GM18873 (cell line): ENCODE measurements around the gene TRIM7.
"Not testable (repeated sequence)": the region's sequence is repeated elsewhere in the genome, so short reads cannot be mapped to it uniquely, and the experiment has no call there.

ENCODE experiments used
- ATAC-seq: cut with Tn5 transposase; IDR thresholded peaks from one replicate; pipeline ENCODE4 v1.9.1; 2021; ENCODE audit warnings: mild to moderate bottlenecking, moderate library complexity, moderate number of reproducible peaks; ENCODE audit not compliant: unreplicated experiment, low FRiP score

TRIM7 gene

DNA sequence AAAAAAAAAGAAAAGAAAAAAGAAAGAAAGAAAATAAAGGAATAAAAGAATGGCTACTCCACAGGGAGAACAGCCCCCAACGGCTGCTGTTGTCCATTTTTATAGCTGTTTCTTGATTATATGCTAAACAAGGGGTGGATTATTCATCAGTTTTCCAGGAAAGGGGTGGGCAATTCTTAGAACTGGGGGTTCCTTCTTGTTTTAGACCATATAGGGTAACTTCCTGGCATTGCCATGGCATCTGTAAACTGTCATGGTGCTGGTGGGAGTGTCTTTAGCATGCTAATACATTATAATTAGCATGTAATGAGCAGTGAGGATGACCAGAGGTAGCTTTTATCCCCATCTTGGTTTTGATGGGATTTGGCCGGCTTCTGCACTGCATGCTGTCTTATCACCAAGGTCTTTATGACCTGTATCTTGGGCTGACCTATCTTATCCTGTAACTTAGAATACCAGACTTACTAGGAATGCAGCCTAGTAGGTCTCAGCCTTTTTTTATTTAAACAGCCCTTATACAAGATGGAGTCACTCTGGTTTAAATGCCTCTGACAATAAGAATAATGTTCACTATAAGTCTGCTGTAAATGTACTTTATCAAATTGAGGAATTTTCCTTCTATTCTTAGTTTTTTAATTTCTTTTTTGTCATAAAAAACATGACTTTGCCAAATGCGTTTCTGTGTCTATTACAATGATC is 28.6 kb downstream of the TRIM7 start:
- ATAC-seq: no peak

DNA sequence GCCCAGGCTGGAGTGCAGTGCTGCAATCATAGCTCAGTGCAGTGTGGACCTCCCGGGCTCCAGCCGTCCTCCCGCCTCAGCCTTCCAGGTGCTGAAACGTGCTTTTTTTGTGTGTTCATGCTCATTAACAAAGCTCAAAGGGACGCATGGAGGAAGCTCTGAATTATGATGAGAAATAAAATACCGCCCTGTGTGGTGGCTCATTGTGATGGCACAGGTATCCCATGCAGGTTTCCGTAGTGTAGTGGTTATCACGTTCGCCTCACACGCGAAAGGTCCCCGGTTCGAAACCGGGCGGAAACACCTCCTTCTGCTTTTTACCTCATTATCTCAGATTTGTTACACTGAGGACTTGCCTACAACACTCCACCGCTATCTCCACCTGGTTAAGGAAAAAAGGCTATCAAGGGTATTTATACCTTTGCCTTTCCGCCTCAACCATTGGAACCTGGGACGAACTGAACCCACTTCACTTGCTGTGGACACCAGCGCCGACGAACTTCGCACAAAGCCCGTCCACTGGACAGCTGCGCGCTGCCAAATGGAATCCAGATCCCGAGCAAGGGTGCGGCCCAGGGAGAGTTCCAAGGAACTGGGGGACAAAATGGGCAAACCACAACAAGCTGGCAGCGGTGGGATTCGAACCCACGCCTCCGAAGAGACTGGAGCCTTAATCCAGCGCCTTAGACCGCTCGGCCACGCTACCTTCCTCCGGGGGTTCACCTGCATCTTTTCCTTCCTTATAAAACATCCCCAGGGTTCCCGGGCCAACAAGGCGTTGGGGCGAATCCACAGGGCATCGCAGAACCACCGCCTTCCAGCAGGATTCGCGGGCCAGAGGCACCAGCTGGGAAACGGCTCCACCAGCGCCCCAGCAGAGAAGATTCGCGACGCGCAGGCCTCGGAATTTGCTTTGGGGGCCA is 31.3 kb downstream of the TRIM7 start:
- ATAC-seq: no peak

DNA sequence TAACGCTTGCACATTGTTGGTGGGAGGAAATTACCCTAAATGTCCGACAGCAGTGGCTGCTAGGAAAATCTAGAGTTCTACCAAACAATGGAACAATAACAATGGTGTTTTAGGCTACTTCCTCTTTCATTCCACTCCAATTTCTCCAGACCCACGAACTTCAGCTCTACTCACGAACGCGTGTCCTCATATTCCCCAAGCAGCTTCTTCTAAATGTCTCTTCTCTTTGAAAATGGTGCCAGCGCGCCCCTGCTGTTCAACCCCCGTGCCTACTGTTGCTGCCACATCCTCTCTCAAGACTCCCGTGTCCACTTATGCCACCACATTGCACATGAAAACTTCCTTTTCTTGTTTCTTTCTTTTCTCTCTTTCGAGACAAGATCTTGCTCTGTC is 32.0 kb downstream of the TRIM7 start:
- no peak for ATAC-seq

DNA sequence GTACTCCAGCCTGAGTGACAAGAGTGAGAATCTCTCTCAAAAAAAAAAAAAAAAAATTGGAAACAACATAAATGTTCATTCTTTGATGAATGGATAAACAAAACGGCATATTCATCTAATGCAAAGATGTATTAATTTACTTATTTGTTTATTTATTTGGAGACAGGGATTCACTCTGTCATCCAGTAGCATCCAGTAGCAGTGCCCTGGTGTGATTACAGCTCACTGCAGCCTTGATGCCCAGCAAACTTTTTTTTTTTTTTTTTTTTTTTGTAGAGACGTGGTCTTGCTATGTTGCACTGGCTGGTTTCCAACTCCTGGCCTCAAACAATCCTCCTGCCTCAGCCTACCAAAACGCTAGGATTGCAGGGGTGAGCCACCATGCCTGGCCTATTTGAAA is 33.2 kb downstream of the TRIM7 start:
- no peak for ATAC-seq

DNA sequence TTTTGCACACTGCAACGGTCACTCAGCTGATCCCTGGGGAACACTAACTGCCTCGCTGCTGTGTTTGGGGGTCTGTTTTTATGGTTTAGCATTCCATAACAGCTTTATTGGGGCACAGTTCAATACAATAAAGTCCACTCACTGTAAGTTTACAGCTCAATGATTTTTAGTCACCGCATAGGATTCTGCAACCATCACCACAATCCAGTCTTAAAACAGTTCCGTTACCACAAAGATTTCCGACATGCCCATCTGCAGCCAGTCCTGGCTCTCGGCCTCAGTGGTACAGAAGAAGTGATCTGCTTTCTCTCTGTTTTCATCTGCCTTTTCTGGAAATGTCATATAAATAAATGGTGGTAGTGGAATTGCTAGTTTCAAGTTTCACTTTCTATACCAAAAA is 34.0 kb downstream of the TRIM7 start:
- ATAC-seq: no peak

DNA sequence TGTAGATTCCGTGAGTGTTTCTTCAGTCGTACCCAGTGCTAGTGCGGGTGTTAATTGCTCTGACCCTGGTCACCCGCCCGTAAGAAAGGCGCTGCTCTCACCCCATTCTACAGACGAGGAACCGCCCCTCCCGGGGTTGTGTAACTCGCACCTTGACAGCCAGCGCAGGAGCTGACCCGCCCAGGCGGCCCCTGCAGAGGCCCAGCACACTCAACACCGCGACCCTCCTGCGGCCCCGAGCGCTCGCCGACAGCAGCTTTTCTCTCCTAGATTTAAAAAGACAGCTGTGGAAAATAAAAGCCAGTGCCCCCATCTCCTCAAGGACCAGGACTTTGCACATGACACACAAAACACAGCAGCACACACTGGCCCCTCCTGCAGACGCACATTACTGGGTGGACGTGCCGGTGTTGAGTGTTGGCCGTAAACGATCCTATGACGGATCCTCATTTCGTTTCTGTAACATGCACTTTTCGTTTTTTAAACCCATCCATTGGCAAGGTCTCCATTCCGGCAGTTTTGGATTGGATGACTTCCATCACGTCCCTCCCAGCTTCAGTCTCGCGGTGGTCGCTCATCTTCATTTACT is 34.7 kb downstream of the TRIM7 start:
- ATAC-seq: no peak

DNA sequence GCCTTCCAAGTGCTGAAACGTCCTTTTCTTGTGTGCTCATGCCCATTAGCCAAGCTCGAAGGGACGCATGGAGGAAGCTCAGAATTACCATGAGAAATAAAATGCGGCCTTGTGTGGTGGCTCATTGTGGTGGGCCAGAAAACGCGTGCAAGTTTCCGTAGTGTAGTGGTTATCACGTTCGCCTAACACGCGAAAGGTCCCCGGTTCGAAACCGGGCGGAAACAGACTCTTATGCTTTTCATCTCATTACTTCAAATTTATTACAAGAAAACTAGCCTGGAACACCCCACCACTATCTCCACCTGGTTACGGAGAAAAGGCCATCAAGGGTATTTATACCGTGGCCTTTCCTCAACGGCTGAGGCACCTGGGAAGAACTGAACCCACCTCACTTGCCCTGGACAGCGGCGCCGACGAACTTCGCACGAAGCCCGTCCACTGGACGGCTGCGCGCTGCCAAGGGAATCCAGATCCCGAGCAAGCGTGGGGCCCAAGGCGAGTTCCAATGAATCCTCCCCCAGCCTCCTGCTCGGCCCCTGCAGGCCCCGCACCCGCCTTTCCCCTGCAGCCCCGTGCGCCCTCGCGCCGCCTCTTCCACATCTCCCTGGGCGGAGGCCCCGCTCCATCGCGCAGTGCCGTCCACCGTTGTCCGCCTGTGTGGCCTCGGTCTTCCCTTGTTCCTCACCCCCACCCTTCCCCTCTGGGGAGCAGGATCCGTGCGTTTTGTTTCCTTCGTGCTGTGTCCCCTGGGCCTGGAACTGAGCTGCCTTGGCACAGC is 35.3 kb downstream of the TRIM7 start:
- not testable (repeated sequence) for ATAC-seq

DNA sequence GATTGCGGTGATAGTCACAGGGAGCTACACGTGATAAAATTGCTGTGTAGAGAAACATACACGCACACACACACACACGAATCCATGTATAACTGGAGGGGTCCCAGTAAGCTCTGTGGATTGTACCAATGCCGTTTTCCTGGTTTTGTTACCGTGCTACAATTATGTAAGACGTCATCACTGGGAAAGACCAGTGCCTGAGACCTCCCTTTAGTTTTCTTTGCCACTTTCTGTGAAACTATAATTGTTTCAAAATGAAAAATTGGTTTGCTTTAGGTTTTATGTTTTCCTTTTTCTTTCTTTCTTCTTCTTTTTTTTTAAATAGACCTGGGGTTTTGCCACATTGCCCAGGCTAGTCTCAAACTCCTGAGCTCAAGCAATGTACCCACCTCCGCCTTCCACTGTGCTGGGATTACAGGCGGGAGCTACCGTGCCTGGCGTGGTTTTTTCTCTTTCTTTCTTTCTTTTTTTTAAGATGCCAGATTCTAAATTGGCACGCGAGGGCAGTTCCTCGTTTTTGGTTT is 36.3 kb downstream of the TRIM7 start:
- ATAC-seq: no peak

DNA sequence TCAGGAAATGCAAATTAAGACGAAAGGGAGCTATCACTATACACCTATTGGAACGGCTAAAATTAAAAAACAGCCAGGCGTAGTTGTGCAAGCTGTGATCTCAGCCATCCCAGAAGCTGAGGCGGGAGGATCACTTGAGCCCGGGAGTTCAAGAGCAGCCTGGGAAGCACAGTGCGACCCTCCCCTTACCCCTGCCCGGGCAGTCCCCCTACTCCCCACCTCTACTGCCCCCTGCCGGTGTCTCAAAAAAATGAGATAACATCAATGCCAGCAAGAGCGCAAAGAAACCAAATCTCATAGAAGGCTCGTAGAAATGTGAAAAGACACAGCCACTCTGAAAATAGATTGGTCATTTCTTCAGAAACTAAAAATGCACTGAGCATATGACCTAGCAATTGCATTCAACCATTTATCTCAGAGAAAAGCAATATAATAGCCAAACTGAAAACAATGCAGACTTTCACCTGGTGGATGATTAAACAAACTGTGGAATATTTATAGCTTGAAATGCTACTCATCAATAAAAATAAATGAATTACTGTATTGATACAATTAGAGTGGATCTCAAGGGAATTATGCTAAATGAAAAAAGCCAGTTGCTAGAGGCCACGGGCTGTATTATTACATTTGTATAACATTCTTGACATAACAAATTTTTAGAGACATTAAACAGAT is 37.0 kb downstream of the TRIM7 start:
- ATAC-seq: no peak

DNA sequence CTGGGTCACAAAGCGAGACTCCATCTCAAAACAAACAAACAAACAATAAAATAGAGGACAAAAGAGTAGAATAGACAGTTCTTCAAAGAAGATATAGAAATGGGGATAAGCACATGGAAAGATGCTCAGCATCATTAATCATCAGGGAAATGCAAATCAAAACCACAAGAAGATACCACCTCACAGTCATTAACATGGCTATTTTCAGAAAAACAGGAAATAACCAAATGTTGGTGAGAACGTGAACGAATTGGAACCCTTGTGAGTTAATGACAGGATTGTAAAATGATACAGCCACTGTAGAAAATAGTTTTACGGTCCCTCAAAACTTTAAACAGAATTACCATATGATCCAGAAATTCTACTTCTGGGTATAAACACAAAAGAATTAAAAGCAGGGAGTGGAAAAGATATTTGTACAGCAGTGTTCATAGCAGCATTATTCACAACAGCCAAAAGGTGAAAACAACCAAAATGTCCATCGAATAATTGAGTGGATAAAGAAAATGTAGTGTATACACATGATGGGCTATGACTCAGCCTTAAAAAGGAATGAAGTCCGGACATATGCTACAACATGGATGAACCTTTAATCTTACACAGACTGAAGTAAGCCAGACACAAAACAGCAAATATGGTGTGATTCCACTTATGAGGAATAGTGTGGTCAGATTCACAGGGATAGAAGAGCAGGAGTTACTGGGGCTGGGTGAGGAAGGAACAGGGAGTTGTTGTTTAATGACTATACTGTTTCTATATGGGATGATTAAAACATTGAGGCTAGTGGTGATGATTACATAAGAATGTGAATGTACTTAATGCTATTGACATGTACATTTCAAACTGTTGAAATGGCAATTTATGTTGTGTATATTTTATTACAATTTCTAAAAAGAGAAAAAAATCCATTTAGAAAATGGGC is 37.9 kb downstream of the TRIM7 start:
- no peak for ATAC-seq

DNA sequence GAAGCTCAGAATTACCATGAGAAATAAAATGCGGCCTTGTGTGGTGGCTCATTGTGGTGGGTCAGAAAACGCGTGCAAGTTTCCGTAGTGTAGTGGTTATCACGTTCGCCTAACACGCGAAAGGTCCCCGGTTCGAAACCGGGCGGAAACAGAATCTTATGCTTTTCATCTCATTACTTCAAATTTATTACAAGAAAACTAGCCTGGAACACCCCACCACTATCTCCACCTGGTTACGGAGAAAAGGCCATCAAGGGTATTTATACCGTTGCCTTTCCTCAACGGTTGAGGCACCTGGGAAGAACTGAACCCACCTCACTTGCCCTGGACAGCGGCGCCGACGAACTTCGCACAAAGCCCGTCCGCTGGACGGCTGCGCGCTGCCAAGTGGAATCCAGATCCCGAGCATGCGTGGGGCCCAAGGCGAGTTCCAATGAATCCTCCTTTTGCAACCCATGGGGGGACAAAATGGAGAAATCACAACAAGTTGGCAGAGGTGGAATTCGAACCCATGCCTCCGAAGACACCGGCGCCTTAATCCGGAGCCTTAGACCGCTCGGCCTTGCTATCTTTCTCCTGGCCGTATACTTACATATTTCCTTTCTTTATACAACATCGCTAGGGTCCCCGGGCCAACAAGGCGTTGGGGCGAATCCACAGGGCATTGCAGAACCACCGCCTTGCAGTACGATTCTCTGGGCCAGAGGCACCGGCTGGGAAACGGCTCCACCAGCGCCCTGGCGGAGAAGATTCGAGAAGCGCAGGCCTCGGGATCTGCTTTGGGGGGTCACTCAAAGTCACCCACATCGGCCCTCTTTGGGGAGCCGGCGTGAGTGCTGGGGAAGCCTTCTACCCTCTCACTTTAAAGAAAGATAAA is 40.7 kb downstream of the TRIM7 start:
- no peak for ATAC-seq

DNA sequence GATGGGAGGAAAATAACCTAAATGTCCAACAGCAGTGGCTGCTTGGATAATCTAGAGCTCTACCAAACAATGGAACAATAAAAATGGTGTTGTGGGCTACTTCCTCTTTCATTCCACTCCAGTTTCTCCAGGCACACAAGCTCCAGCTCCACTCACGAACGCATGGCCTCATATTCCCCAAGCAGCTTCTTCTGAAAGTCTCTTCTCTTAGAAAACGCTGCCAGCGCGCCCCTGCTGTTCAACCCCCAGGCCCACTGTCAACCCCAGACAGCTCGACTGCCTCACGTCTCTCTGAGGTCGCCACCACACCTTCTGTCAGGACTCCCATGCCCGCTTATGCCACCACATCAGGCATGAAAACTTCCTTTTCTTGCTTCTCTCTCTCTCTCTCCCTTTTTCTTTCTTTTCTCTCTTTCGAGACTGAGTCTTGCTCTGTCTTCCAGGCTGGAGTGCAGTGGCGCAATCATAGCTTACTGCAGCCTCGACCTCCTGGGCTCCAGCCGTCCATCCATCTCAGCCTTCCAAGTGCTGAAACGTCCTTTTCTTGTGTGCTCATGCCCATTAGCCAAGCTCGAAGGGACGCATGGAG is 41.4 kb downstream of the TRIM7 start:
- no peak for ATAC-seq

DNA sequence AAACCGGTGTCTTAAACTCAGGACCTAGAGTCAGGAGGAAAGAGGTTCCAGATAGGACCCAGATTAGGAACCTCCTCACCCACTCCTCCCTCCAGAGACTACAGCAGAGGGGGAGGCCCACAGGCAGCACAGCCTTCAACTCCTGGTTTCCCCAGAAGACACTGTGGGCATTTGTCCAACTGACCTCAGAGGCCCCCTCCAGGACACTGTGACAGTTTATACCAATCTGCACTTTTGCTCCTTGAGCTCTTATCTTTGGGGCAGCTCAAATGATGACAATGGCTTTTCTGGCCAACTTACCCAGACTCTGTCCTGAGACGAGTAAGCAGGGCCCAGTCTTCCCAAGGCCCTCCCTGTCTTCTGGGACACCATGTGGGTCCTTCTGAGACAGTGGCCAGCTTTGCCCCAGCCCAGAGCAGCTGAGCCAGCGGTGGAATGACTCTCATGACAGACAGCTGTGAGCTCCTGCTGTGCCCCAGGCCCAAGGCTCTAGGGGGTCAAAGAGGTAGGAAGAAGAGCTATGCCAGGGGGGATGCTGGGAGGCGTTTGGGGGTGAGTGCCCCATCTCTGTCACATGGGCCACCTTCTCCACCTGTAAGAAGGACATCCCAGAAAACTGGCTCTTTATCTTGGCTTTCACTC is 43.3 kb downstream of the TRIM7 start:
- no peak for ATAC-seq

DNA sequence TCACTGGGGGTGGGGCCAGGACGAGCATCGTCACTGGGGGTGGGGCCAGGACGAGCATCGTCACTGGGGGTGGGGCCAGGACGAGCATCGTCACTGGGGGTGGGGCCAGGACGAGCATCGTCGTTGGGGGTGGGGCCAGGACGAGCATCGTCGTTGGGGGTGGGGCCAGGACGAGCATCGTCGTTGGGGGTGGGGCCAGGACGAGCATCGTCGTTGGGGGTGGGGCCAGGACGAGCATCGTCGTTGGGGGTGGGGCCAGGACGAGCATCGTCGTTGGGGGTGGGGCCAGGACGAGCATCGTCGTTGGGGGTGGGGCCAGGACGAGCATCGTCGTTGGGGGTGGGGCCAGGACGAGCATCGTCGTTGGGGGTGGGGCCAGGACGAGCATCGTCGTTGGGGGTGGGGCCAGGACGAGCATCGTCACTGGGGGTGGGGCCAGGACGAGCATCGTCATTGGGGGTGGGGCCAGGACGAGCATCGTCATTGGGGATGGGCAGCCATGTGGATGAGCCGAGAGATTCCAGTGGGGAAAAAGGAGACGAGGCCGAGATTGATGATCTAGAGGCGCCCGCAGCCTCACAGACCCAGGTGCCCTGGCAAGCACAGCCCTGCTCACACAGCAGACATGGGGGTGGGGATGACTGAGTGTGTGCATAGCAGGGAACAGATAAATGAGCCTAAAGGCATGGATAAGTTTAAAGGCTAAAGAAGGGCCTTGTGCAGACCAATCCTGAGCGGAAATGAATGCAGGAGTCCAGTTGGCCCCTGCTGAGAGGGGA is 44.1 kb downstream of the TRIM7 start:
- ATAC-seq: not testable (repeated sequence)

DNA sequence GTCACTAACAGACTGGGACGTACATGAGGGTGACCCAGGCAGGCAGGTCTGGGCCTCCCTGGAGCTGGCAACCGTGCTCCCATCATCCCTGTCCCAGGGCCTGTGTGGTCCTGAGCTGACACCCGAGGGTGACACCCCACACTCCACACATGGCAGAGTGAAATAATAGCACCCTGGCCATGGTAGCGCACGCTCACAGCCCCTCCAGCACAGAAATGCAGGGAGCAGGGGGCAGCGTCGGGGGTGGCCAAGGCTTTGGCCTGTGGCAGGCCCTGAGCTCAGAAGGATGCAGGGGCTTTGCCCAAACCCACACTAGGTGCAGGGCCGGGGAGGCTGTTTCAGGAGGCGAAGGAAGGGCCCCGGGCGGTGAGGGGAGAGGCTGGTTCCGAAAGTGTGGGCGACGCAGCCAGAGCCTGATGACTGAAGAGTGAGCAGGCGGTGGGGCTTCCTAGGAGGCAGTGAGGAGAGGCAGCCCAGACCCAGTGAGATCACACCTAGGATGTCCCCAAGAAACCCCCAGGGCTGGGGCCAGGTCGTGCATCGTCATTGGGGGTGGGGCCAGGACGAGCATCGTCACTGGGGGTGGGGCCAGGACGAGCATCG is 44.7 kb downstream of the TRIM7 start:
- ATAC-seq: no peak
